Retinal pigment epithelial cell (primary cell): ENCODE data around the gene GNS.

ENCODE experiments used
- DNase-seq: peaks from one replicate; pipeline ENCODE4 v3.0.0-alpha.2; 2010; ENCODE audit warnings: low read depth
- H3K4me3 ChIP-seq: 2 replicates; pipeline ENCODE4 v1.5.1; 2011; ENCODE audit warnings: mild to moderate bottlenecking, low read length, control low read depth, moderate library complexity
- CTCF ChIP-seq: conservative IDR thresholded peaks from 2 replicates; pipeline ENCODE4 v1.5.1; 2011; ENCODE audit warnings: low read depth, low read length, control low read depth, inconsistent platforms

Gene GNS

GRCh38 chr12:64701283-64701682 is 57.9 kb downstream of the GNS start:
- H3K4me3 ChIP-seq: no peak overlapping the region
- no peak for TF ChIP-seq CTCF
- no peak for DNase-seq

- no peak for DNase-seq
- H3K4me3 ChIP-seq: no peak overlapping the region
- TF ChIP-seq CTCF: no peak
Measured at GRCh38 chr12:64700532-64700931, 58.7 kb downstream of the GNS start.

GRCh38 chr12:64699504-64700115 is 59.6 kb downstream of the GNS start:
- no peak for TF ChIP-seq CTCF
- no peak overlapping the region for H3K4me3 ChIP-seq
- no peak for DNase-seq

- peak; percentile 41 for TF ChIP-seq CTCF
- H3K4me3 ChIP-seq: no peak overlapping the region
- DNase-seq: no peak
Measured at GRCh38 chr12:64696080-64696741, 63.0 kb downstream of the GNS start.

- DNase-seq: no peak
- no peak for TF ChIP-seq CTCF
- no peak overlapping the region for H3K4me3 ChIP-seq
Measured at GRCh38 chr12:64695550-64695949, 63.7 kb downstream of the GNS start.

- TF ChIP-seq CTCF: no peak
Measured at GRCh38 chr12:64694130-64695040, 64.8 kb downstream of the GNS start.

More at GRCh38 chr12:64694130-64695040, 64.8 kb downstream of the GNS start:
- DNase-seq: no peak
- H3K4me3 ChIP-seq: no peak overlapping the region
